HG02623 (cell line): ENCODE measurements around the gene MYO1C.
"Not testable (repeated sequence)": the region's sequence is repeated elsewhere in the genome, so short reads cannot be mapped to it uniquely, and the experiment has no call there.

ENCODE experiments used
- ATAC-seq: cut with Tn5 transposase; IDR thresholded peaks from one replicate; pipeline ENCODE4 v1.9.1; 2021; ENCODE audit warnings: moderate library complexity; ENCODE audit not compliant: unreplicated experiment

Gene MYO1C

DNA sequence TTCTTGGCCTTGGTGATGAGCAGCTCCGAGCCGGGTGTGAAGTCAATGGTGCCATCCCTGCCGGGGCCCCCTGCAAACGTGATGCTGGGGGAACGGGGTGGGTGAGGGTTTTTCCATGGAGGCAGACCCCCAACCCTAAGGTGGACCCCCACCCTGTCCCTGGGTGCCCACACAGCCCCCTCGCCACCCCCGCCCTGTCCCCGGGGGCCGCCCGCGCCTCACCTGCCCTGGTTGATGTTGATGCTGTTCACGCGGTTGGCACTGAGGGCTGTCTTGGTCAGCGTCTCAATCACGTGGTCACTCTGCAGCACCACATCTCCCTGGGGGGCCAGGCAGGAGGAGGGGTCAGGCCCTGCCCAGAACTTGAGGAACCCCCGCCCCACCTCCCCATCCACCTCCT is 25.2 kb downstream of the MYO1C start:
- ATAC-seq: no peak

DNA sequence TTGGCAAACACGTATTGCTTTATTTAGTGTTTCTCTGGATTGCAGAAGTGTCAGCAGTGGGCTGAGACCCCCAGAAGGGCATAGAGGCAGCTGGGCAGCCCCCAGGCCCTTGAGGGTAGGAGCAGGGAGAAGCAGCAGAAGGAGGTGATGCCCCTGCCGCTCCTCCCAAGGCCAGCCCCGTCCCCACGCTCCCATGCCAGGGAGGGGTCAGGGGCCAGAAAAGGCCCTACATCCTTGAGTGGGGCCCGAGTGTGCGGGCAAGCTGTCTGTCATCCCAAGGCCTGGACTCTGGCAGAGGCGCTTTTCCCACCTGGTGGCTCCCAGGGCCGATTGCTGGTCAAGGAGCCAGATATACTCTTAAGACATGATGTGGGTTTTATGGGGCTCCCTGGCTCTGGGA is 28.3 kb downstream of the MYO1C start:
- ATAC-seq: no peak

DNA sequence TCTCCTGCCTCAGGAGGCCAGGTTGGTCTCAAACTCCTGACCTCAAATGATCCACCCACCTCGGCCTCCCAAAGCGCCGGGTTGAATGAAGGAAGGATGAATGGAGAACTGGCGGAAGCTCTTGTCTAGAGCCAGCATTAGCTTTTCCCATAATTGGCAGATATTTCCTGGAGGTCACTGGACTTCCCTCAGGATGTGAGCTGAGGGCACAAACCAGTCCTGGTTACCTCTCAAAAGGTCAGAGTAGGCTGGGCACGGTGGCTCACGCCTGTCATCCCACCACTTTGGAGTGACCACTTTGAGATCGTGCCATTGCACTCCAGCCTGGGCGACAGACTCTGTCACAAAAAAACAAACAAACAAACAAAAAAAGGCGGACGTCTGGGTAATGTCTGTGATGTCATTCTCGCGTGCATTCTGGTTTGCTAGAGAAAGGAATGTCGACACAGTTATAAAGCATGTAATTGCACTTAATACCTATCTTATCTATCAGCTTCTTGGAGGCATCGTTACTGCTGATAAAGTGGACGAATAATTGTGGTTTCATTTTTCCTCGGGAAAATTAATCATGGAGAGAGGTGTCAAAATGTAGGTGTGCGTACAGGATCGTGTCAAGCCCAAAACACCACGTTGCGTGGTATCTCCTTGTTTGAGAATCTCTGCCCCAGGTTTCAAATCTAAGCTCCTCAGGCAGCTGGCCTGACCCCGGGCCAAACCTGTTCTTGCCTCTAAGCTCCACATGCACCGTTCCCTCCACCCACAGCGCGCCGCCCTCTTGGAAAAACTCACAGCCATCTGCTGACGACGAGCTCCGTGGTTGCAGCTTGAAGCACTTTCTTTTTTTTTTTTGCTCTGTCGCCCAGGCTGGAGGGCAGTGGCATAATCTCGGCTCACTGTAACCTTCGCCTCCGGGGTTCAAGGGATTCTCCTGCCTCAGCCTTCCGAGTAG is 30.0 kb downstream of the MYO1C start:
- no peak for ATAC-seq

DNA sequence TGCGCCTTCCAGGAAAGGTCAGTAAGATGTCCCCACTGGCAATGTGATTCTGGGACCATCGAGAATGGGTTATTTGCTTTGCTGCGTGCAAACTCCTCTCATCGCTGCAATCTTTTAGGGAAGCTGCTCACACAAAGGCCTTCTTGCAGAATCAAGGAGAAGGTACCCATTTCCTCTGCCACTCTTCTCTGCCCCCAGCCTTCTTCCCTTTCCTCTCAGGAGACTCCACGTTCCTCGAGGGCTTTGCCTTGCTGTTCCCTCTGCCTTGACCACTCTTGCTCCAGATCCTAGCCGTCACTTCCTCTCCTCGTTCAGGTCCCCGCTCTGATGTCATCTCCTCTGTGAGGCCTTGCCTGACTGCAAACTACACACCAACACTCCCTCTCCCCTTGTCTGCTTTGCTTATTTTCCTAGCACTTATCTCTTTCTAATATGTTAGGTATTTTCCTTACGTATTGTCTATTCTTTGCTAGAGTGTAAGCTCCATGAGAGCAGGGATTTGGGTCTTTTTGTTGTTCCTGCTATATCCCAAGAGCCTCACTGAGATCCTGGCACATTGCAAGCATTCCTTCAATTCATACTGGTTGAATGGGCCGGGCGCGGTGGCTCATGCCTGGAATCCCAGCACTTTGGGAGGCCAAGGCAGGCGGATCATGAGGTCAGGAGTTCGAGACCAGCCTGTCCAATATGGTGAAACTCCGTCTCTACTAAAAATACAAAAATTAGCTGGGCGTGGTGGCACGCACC is 31.1 kb downstream of the MYO1C start:
- no peak for ATAC-seq

DNA sequence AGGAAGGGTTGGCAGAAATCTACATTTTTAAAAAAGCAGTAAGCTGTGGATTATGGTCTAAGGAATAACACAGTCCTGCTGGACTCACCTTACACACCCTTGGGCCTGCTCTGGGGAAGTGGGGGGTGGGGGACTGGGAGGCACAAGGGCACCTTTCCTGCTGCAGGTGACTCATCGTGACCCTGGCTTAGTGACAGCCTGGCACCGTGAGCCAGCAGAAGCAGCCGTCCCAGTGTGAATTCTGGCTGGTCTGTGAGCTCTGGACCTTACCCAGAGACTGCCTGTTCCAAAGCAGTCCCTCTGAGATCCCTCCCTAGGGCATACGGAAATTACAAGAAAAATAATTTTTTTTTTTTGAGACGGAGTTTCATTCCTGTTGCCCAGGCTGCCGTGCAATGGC is 32.3 kb downstream of the MYO1C start:
- ATAC-seq: no peak

DNA sequence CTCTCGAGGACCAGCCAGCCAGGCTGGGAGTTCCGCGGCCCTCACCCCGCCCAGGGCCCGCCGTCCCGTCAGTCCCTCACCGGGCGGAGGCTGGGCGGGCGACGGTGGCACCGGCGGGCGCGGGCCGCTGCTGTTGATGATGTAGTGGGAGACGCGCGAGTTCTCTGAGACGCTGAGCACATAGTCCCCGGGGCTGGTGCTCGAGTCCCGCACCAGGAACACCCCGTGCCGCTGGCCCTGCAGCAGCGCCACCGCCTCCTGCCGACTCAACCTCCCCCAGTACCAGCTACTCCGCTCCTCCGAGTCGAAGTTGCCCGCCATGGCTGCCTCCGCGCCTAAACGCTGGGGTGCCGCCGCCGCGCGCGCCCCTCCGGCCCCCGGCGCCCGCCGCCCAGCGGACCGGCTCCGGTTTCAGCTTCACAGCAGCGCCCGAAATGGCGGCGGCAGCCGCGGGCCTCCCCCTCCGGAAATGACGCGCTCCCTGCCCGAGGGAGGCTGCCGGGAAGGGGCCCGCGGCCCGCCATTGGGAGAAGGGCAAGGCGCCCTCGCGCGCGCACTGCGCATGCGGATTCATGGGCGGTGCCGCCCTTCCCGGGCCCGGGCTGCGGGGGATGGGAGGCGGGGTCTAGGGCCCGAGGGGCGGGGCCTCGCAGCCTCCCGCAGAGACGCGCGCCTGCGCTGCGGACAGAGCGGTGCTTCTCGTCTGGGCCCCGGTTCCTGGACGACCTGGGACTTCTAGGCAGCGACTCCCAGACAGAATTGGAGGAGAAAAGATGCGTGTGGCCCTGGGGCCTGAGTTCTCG is 36.5 kb downstream of the MYO1C start, which contains the start of gene CRK:
TSS of gene CRK (minus strand) at position 436 of the 803 bp plus-strand sequence. CDS start at position 321, 115 bp downstream.
- peak; percentile 75 for ATAC-seq

DNA sequence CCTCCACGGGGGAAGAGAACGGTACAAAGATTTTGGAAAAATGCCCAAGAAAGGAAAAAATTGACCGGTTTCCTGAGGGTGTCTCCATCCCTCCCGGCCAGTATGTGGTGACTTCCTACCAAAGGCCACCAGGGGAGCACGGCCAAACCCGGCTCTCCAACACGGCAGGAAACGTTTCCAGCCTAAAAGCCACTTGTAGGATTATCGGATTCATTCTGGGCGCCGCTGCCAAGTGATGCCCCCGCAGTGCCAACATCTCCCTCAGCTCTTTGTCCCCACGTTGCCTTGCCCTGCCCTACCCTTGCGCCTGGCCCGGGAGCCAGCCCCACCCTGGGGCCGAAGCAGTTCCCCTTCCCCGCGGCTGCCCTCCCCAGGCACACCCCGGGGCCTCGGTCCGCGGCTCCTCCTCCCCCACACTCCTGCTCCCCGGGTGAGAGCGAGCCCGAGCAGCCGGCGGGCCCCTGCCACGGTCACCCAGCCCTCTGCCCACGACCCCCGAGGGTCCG is 37.1 kb downstream of the MYO1C start:
- ATAC-seq: peak; percentile 27

DNA sequence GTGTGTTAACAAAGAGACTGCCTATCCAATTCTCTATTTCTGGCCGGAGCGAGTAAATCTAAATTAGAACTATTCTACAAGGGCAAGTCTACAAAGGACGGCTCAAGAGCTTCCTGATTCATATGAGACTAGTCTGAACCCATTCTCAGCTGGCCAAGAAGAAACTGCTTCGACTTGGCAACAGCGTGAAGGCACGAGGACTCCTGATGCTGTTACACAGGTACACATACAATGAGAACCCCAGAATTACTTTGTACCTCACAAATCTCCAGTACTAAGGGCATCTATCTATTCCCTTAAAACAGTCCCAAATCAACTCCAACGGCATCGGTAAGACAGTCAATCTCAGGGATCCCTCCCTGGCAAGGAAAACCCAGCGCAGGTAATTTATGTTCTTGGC is 37.9 kb downstream of the MYO1C start:
- ATAC-seq: no peak

DNA sequence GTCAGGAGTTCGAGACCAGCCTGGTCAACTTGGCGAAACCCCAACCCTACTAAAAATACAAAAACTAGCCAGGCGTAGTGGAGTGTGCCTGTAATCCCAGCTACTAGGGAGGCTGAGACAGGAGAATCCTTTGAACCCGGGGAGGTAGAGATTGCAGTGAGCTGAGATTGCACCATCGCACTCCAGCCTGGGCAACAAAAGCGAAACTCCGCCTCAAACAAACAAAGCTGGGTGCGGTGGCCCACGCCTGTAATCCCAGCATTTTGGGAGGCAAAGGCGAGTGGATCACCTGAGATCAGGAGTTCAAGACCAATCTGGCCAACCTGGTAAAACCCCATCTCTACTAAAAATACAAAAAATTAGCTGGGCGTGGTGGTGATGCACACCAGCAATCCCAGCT is 38.8 kb downstream of the MYO1C start:
- ATAC-seq: not testable (repeated sequence)

DNA sequence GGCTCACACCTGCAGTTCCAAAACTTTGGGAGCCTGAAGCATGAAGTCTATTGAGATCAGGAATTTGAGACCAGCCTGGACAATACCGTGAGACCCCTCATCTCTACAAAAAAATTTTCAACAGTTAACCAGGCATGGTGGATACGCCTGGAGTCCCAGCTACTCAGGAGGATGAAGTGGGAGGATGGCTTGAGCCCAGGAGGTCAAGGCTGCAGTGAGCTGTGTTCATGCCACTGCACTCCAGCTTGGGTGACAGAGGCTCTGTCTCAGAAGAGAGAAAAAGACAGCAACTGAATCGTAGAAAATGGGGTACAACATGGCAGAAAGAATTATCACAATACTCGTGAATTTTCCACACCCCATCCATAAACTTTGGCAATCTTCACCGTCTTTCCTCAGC is 39.6 kb downstream of the MYO1C start:
- ATAC-seq: no peak

DNA sequence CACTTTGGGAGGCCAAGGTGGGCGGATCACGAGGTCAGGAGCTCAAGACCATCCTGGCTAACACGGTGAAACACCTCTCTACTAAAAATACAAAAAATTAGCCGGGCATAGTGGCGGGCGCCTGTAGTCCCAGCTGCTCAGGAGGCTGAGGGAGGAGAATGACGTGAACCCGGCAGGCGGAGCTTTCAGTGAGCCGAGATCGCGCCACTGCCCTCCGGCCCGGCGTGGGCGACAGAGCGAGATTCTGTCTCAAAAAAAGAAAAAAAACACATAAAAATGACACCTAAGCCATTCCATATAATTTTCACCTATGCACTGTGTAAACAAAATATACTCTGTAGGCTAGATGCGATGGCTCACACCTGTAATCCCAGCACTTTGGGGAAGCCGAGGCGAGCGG is 42.2 kb downstream of the MYO1C start:
- not testable (repeated sequence) for ATAC-seq

DNA sequence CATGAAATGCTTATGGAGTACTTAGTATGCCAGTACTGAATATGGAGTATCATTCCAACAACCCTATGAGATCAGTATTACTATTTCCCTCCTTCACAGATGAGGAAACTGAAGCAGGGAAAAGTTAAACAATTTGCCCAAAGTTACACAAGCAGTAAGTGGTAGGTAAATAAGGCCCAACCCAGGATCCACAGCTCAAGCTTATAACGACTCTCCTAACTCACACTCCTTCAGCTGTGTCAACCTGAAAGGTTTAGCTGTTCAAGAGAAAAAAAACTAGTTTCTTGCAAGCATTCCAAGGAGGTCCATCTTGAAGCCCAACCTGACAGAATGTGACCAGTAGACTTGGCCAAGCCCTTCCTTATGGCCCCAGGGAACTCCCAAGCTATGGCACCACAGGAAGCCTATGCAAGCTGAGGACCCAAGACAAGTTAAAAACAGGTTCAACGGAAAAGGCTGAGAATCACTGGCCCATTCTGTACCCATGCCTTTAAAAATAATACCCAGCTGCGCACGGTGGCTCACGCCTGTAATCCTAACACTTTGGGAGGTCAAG is 43.0 kb downstream of the MYO1C start:
- no peak for ATAC-seq

DNA sequence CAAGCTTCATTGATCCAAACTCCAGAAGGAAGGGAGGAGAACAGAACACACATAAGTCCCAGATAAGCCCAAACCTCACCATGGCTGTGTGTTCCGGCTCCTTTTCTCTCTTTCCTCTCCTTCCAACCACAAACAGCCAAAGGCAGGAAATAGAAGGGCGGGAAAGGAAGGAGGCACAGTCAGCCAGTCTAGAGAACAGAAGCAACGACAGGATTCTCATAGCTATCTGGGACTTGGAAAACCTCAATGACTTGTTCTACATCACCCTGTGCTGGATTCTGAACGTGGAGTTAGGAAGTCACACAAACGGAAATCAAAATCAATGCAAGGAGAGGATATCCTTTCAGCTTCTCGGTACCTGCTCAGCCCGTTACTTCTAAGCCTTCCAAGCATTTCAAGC is 45.4 kb downstream of the MYO1C start:
- no peak for ATAC-seq

DNA sequence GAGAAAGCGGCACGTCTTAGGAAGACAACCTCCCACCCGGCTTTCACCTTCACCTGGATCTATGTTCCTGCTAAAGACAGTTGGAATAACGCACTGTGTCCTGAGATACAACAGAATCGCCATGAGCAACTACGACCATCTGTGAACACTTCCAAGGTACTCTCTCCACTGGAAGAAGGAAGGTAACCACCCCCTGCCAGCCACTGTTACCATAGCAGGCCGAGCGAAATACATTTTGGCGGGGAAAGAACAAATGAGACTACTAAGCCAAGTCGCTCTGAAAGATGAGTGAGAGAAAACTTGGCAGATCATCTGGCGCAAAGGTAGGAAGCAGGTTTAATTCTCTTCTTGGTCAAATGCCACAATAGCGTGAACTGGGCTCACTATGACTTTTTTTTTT is 46.3 kb downstream of the MYO1C start:
- no peak for ATAC-seq

DNA sequence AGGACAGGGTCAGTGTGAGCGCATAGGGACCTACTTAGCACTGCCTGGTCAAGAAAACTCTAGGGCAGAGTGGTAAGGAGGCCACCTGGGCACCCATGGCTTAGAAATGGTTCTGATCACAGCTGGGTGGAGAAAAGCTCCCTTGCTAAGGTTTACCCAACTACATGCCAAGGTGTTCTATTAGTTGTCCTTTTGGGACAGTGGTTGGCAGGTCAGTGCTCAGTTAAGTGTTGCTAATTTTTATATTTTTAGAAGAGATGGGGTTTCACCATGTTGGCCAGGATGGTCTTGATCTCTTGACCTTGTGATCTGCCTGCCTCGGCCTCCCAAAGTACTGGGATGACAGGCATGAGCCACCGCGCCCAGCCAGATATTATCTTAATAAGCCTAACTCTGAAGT is 46.8 kb downstream of the MYO1C start:
- ATAC-seq: not testable (repeated sequence)

DNA sequence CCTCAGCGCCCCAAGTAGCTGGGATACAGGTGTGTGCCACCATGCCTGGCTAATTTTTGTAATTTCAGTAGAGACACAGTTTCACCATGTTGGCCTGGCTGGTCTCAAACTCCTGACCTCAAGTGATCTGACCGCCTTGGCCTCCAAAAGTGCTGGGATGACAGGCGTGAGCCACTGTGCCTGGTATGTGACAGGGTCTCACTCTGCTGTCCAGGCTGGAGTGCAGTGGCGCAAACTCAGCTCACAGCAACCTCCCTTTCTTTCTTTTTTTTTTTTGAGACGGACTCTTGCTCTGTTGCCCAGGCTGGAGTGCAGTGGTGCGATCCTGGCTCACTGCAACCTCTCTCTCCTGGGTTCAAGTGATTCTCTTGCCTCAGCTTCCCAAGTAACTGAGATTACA is 49.8 kb downstream of the MYO1C start:
- not testable (repeated sequence) for ATAC-seq

DNA sequence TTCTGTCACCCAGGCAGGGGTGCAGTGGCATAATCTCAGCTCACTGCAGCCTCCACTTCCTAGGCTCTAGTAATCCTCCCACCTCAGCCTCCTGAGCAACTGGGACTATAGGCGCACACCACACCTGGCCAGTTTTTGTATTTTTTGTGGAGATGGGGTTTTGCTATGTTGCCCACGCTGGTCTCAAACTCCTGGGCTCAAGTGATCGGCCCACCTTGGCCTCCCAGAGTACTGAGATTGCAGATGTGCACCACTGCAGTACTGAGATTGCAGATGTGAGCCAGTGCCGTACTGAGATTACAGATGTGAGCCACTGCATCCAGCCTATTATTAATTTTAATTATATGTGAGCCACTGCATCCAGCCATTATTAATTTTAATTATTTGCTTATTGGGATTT is 50.3 kb downstream of the MYO1C start:
- no peak for ATAC-seq

DNA sequence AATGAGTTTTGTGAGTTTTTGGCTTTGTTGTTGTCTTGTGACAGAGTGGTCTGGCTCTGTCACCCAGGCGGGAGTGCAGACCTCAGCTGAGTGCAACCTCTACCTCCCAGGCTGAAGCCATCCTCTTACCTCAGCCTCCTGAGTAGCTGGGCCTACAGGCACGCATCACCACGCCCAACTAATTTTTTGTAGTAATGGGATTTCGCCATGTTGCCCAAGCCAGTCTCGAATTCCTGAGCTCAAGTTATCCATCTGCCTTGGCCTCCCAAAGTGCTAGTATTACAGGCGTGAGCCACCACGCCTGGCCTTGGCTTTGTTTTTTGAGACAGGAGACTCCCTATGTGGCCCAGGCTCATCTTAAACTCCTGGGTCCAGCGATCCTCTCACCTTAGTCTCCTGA is 51.6 kb downstream of the MYO1C start:
- no peak for ATAC-seq

DNA sequence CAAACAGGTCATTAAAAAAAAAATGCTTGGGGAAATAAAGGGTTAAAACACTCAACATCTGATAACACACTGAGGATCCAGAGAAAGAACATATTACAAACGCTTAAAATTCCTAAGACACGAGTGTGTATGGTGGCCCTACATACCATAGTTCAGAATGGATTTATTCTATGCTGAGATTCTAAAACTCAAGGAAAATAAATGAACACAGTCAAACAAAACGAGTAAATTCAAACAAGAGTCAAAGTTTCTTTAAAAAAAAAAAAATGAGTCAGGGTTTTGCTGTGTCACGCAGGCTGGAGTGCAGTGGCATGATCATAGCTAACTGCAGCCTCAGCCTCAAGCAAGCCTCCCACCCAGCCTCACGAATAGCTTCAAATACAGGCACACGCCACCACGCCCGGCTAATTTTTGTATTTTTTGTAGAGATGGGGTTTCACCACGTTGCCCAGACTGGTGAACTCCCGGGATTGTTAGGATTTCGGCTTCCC is 53.8 kb downstream of the MYO1C start:
- ATAC-seq: no peak

DNA sequence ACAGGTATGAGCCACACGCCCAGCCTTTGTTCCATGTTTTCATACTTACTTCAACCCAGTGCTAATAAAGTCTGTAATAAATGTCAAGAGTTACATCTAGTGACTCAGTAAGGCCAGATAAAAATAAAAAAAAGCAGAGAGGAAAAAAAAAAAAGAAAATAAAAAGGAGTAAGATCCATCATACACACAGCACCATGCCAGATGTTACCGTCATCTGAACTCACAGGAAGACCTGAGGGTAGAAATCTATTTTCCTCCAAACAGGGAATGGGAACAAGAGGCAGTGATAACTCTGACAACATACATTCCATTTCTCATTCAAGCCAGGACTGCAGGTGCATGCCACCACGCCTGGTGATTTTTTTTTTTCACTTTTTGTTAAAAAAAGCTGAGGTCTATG is 57.2 kb downstream of the MYO1C start:
- no peak for ATAC-seq

DNA sequence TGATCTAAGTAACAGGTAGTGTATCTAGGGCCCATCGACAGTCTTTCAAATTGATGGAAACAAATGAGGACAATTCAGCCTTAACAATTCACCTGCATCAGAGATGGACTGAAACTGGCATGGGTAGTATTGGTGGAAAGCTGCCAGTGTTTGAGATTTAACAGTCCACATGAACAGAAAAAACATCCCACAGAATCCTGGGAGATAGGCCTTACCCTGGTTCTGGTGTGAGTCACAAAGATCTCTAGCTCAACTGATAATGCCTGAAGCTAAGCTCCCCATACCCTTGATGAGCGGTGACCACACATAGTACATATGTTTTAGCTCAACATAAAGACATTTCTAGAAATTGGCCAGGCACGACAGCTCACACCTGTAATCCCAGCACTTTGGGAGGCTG is 58.3 kb downstream of the MYO1C start:
- ATAC-seq: no peak
